GM12878 (cell line): ENCODE measurements around the gene TARS3. TPM values are rescaled to one million over a fixed set of nuclear protein-coding genes. Genes with fewer than 3 reads are reported as not detected.

Source experiments
- ATAC-seq: fragments of 200-7000 bp; cut with Tn5 transposase; 3 replicates; pipeline ENCODE4 v1.9.1; 2020; ENCODE audit warnings: mild to moderate bottlenecking, moderate library complexity
- BruUV-seq: library from RNA; stranded (reverse); fragments of 400-500 nt; replicated peaks from 2 replicates; lab custom pipeline; 2021; lab: Mats Ljungman, UMichigan
- CTCF ChIA-PET: fragments of 300-600 bp; sonication (Branson Sonifier 250); formaldehyde crosslinking; extraction: SDS; loops from one replicate; lab custom pipeline; 2021; ENCODE audit warnings: inconsistent platforms; lab: Yijun Ruan, JAX
- POLR2A ChIA-PET: fragments of 350-600 bp; formaldehyde crosslinking; extraction: SDS; loops from one replicate; lab custom pipeline; 2021; ENCODE audit warnings: inconsistent platforms; lab: Charles Lee
- RAD21 ChIA-PET: fragments of 300-600 bp; sonication (Branson Sonifier 250); formaldehyde crosslinking; loops from one replicate; lab custom pipeline; 2023; ENCODE audit warnings: antibody characterized with exemption; ENCODE audit not compliant: unreplicated experiment; lab: Charles Lee
- SMC1A ChIA-PET: fragments of 300-600 bp; sonication (Branson Sonifier 250); formaldehyde crosslinking; loops from one replicate; lab custom pipeline; 2023; ENCODE audit not compliant: unreplicated experiment, uncharacterized antibody; lab: Charles Lee
- DNase-seq: peaks from one replicate; pipeline ENCODE4 v3.0.0-alpha.2; 2011; ENCODE audit warnings: low read depth, low spot score
- FAIRE-seq: peaks from 3 replicates; lab custom pipeline; 2011; peaks lifted over from hg19 to GRCh38; lab: Jason Lieb, UNC
- H2AFZ ChIP-seq: 2 replicates; pipeline ENCODE4 v1.6.0; 2011; ENCODE audit warnings: low read depth, low read length, control low read depth; ENCODE audit not compliant: control insufficient read depth
- H3K27ac ChIP-seq: 2 replicates; pipeline ENCODE4 v1.5.1; 2011; ENCODE audit warnings: control low read depth; ENCODE audit not compliant: control insufficient read depth, insufficient read depth
- H3K27me3 ChIP-seq, 2 experiments: replicated peaks in 1 of 2; 2 replicates each; pipeline versions ENCODE4 v1.6.0 to v1.6.1; 2011; ENCODE audit warnings: low read length in 1 of 2; ENCODE audit not compliant: control insufficient read depth in 2 of 2, insufficient read depth in 2 of 2
- H3K36me3 ChIP-seq, 2 experiments: 2 replicates each; pipeline ENCODE4 v1.5.1; 2011; ENCODE audit warnings: low read length in 1 of 2; ENCODE audit not compliant: control insufficient read depth in 2 of 2, insufficient read depth in 2 of 2
- H3K4me1 ChIP-seq: 2 replicates; pipeline ENCODE4 v1.6.1; 2011; ENCODE audit warnings: mild to moderate bottlenecking, low read length, moderate library complexity, mixed read lengths; ENCODE audit not compliant: control insufficient read depth, insufficient read depth
- H3K4me2 ChIP-seq: 2 replicates; pipeline ENCODE4 v1.6.0; 2011; ENCODE audit warnings: control low read depth; ENCODE audit not compliant: control insufficient read depth, insufficient read depth
- H3K4me3 ChIP-seq: fragments of 200-600 bp; sonication (generic); 2 replicates; pipeline ENCODE4 v1.5.1; 2016
- H3K79me2 ChIP-seq: 2 replicates; pipeline ENCODE4 v1.6.0; 2011; ENCODE audit warnings: low read length; ENCODE audit not compliant: control insufficient read depth, insufficient read depth
- H3K9ac ChIP-seq: 2 replicates; pipeline ENCODE4 v1.8.0; 2011; ENCODE audit warnings: low read length, control low read depth, mixed read lengths; ENCODE audit not compliant: control insufficient read depth, insufficient read depth
- H3K9me3 ChIP-seq: replicated peaks from 3 replicates; pipeline ENCODE4 v1.5.1; 2011; ENCODE audit warnings: mild to moderate bottlenecking, low read length; ENCODE audit not compliant: control insufficient read depth, insufficient read depth
- H4K20me1 ChIP-seq: 2 replicates; pipeline ENCODE4 v1.6.0; 2011; ENCODE audit not compliant: control insufficient read depth, insufficient read depth
- FOS ChIP-seq: IDR thresholded peaks from 3 replicates; pipeline ENCODE4 v1.6.1; 2011; ENCODE audit warnings: borderline replicate concordance; ENCODE audit not compliant: insufficient read length; ENCODE audit errors: extremely low read depth
- RAD51 ChIP-seq: fragments of 450-650 bp; IDR thresholded peaks from 2 replicates; pipeline ENCODE4 v1.6.1; 2016; ENCODE audit warnings: moderate library complexity, mild to moderate bottlenecking, inconsistent platforms
- RELA ChIP-seq: fragments of 450-650 bp; IDR thresholded peaks from 2 replicates; pipeline ENCODE4 v1.8.0; 2014; ENCODE audit warnings: borderline replicate concordance; ENCODE audit not compliant: partially characterized antibody
- SPI1 ChIP-seq: IDR thresholded peaks from 2 replicates; pipeline ENCODE4 v1.6.1; 2011; ENCODE audit warnings: low read depth, mild to moderate bottlenecking, low read length, moderate library complexity, borderline replicate concordance; ENCODE audit not compliant: insufficient read depth
- TBL1XR1 ChIP-seq: IDR thresholded peaks from 2 replicates; pipeline ENCODE4 v1.6.1; 2012; ENCODE audit warnings: low read depth, low read length, improper control_type of control experiment
- WGBS: methylation state at CpG from one replicate; pipeline ENCODE4 v1.1.6; 2016; ENCODE audit warnings: low lambda C conversion rate; ENCODE audit not compliant: insufficient replicate concordance, insufficient coverage; ENCODE audit errors: missing lambda C conversion rate; 5-methylcytosine and 5-hydroxymethylcytosine counted together
- in situ Hi-C: fragments of 300-500 bp; cut with MboI; formaldehyde crosslinking; loops from 9 replicates; pipeline ENCODE4 v1.14.3; 2018; ENCODE audit warnings: mixed read lengths
- intact Hi-C: fragments of 100-400 bp; cut with micrococcal nuclease; formaldehyde crosslinking; loops from one replicate; pipeline ENCODE4 v1.14.2; 2022; ENCODE audit not compliant: unreplicated experiment
- polyA plus RNA-seq, 11 experiments: library from polyadenylated mRNA; depleted of rRNA in 4 of 11; unstranded in 6 of 11; stranded (reverse) in 5 of 11; fragments of >200 nt; fragmentation: Nextera tagmentation in 4 of 11; fragmentation: Illumina TruSeq in 1 of 11; extraction: Ambion mirVana in 4 of 11; extraction: Trizol in 1 of 11; gene quantifications; 1 replicate in 1 of 11; 2 replicates in 10 of 11; pipeline versions ENCODE4 v1.2.1 to v1.2.3, GENCODE V29; 2011 to 2016; ENCODE audit warnings: inconsistent platforms in 2 of 11, missing spikeins in 2 of 11, low read depth in 1 of 11
- total RNA-seq, 4 experiments: library from RNA; depleted of rRNA in 3 of 4; stranded (reverse); fragments of >200 nt in 3 of 4; fragmentation: Illumina TruSeq in 1 of 4; extraction: Trizol in 1 of 4; gene quantifications; 2 replicates each; pipeline versions ENCODE4 v1.2.1 to v1.2.3, GENCODE V29; 2013 to 2021
- TF ChIP-seq, protein P1 (sequence below): fragments of 450-650 bp; IDR thresholded peaks from 2 replicates; pipeline ENCODE4 v1.6.1; 2016; ENCODE audit warnings: mild to moderate bottlenecking
- TF ChIP-seq, protein P2 (sequence below): IDR thresholded peaks from 2 replicates; pipeline ENCODE4 v1.6.1; 2011; ENCODE audit warnings: borderline replicate concordance, low read depth, mild to moderate bottlenecking, moderate library complexity, mixed read lengths, low read length; ENCODE audit not compliant: insufficient read depth; ENCODE audit errors: extremely low read length

Gene TARS3
- total and polyA plus RNA-seq, 10 of the 15 experiments (the other 5 are each of a cell fraction or from before 2014, with no cell fraction given) = 1.4 to 7.8 (median 5.3) TPM

DNA sequence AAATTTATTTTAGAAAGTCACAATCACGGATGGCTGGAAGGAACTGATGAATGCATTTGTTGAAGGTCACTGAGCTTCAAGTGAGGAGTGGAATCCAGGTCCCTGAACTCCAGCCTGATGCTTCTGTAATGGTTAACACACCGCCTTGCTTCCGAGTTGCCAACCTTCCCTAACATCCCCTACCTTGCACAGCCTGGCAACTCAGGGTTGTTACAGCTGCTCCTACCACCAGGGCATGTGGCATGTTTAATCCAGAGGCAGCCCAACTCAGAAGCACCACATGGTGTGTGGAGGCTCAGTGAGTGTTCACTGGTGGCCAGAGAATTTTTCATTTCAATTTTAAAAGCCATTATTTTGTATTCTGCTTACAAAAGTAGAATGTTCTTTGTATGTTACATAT is 77.0 kb downstream of the TARS3 start:
- POLR2A ChIA-PET = no interaction called here
- peaks cover 38% of the 10 kb centered on the region for H3K79me2 ChIP-seq
- in situ Hi-C loops = no loop called here

DNA sequence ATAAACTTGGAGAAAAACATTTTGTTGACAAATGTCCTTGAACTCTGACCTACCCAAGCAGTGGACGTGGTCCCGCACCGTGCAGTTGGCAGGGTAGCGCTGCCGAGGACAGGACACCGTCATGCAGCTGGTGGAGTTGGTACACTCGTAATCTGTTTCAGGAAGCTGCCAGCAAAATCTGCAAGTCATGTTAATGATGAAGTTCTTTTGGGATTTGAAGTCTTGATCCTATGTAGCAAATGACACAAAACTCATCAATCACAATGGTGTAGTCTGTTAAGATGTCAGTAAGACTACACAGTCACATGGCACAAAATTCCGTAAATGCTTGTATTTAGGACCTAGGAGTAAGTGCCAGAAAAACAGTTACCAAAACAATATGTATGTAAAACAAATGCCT is 77.6 kb downstream of the TARS3 start:
- Histone ChIP-seq H3K4me2 (no peak overlapping the region), H3K9me3 (no peaks in the 10 kb centered on the region), H4K20me1 (no peaks in the 10 kb centered on the region), H3K27ac (no peak overlapping the region), H3K4me3 (no peak overlapping the region), H3K36me3 (peaks cover 4 to 27% of the 10 kb centered on the region in 2 experiments; a peak in 3 of 4 replicates), H3K27me3 (no peaks in the 10 kb centered on the region), H3K4me1 (peaks cover 15% of the 10 kb centered on the region), H3K9ac (no peak overlapping the region), H3K79me2 (peaks cover 32% of the 10 kb centered on the region), H2AFZ (no peak overlapping the region)
- ChIA-PET CTCF (interaction anchor here (1.1 kb wide), 1 partner anchor 358 kb away, joined by 3 read pairs; no protein-coding TSS in a partner anchor), POLR2A (no interaction called here), SMC1A (interaction anchor here (0.7 to 1.0 kb wide), 3 partner anchors 343 to 358 kb away, joined by 3 to 5 read pairs (median 3); no protein-coding TSS in a partner anchor), RAD21 (interaction anchor here (1.5 kb wide), 1 partner anchor 352 kb away, joined by 3 read pairs; no protein-coding TSS in a partner anchor)
- TF ChIP-seq RAD51 (no peak), RELA (no peak)
- TF ChIP-seq, protein P1, sequence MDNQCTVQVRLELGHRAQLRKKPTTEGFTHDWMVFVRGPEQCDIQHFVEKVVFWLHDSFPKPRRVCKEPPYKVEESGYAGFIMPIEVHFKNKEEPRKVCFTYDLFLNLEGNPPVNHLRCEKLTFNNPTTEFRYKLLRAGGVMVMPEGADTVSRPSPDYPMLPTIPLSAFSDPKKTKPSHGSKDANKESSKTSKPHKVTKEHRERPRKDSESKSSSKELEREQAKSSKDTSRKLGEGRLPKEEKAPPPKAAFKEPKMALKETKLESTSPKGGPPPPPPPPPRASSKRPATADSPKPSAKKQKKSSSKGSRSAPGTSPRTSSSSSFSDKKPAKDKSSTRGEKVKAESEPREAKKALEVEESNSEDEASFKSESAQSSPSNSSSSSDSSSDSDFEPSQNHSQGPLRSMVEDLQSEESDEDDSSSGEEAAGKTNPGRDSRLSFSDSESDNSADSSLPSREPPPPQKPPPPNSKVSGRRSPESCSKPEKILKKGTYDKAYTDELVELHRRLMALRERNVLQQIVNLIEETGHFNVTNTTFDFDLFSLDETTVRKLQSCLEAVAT = no peak
- TF ChIP-seq, protein P2, sequence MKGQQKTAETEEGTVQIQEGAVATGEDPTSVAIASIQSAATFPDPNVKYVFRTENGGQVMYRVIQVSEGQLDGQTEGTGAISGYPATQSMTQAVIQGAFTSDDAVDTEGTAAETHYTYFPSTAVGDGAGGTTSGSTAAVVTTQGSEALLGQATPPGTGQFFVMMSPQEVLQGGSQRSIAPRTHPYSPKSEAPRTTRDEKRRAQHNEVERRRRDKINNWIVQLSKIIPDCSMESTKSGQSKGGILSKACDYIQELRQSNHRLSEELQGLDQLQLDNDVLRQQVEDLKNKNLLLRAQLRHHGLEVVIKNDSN = no peak
- WGBS = 96% methylated on average over 8 of the region's 8 CpGs
- in situ Hi-C loops = no loop called here
- no peak for DNase-seq
- no peak for ATAC-seq
- intact Hi-C loops = no loop called here
- no TSS peak for BruUV-seq
- no peak for FAIRE-seq

More for the DNA sequence above, 77.0 kb downstream of the TARS3 start:
- no peak overlapping the region for H2AFZ ChIP-seq
- FAIRE-seq = no peak
- CTCF ChIA-PET = interaction anchor here (0.7 to 1.1 kb wide), 2 partner anchors 36 to 358 kb away, joined by 3 read pairs; no protein-coding TSS in a partner anchor
- intact Hi-C loops = no loop called here
- H3K9ac ChIP-seq = no peak overlapping the region
- H3K4me3 ChIP-seq = no peak overlapping the region
- H3K4me1 ChIP-seq = peaks cover 12% of the 10 kb centered on the region
- no peak for DNase-seq
- no peak overlapping the region for H3K27ac ChIP-seq
- TF ChIP-seq TBL1XR1 = no peak
- TF ChIP-seq FOS = no peak
- no peak for TF ChIP-seq SPI1
- SMC1A ChIA-PET = interaction anchor here (0.7 to 1.0 kb wide), 3 partner anchors 343 to 359 kb away, joined by 3 to 5 read pairs (median 3); no protein-coding TSS in a partner anchor
- 85% methylated on average over 3 of the region's 3 CpGs for WGBS
- RAD21 ChIA-PET = interaction anchor here (1.5 kb wide), 1 partner anchor 353 kb away, joined by 3 read pairs; no protein-coding TSS in a partner anchor
- BruUV-seq = no TSS peak
- no peaks in the 10 kb centered on the region for H3K27me3 ChIP-seq
- H3K36me3 ChIP-seq = peaks cover 4 to 27% of the 10 kb centered on the region in 2 experiments; a peak in 3 of 4 replicates
- H3K4me2 ChIP-seq = no peak overlapping the region
- H4K20me1 ChIP-seq = no peaks in the 10 kb centered on the region
- H3K9me3 ChIP-seq = no peaks in the 10 kb centered on the region
- ATAC-seq = no peak
